Measurements from ENCODE around the gene GNE.

GNE gene

GRCh38 chr9:36169708-36170107, 88.5 kb downstream of the GNE start:
- in situ Hi-C loops (cut with HindIII; ENCODE audit: low sequenced_read_pairs) = no loop called here

- in situ Hi-C loops (cut with HindIII; ENCODE audit: low sequenced_read_pairs) = no loop called here
Observed at GRCh38 chr9:36169166-36169565, 89.1 kb downstream of the GNE start, which contains the start of gene CCIN. Gene CCIN (plus strand): TSS chr9:36169388. CDS start chr9:36169503, 115 bp downstream.

GRCh38 chr9:36166168-36166927, 91.9 kb downstream of the GNE start:
- in situ Hi-C loops (cut with HindIII; ENCODE audit: low sequenced_read_pairs) = no loop called here

- in situ Hi-C loops (cut with HindIII; ENCODE audit: low sequenced_read_pairs) = no loop called here
Observed at GRCh38 chr9:36165826-36166167, 92.5 kb downstream of the GNE start.

- in situ Hi-C loops (cut with HindIII; ENCODE audit: low sequenced_read_pairs) = no loop called here
Observed at GRCh38 chr9:36164989-36165388, 93.3 kb downstream of the GNE start.

Measured in DLD1 (cell line).